ENCODE measurements around the gene CDA.

DNA sequence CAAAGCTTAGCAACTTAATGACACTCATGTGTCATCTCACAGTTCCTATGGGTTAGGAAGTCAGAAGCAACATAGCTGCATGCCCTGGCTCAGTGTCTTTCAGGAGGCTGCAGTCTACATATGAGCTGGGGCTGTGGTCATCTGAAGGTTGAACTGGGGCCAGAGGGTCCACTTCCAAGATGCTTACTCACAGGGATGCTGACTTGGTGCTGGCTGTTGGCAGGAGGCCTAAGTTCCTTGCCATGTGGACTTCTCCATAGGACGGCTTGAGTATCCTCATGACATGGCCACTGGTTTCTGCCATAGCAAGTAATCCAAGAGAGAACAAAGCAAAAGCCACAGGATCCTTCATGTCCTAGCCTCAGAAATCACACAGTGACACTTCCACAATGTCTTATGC is 48.6 kb upstream of the CDA start:
- TF ChIP-seq, protein P1, sequence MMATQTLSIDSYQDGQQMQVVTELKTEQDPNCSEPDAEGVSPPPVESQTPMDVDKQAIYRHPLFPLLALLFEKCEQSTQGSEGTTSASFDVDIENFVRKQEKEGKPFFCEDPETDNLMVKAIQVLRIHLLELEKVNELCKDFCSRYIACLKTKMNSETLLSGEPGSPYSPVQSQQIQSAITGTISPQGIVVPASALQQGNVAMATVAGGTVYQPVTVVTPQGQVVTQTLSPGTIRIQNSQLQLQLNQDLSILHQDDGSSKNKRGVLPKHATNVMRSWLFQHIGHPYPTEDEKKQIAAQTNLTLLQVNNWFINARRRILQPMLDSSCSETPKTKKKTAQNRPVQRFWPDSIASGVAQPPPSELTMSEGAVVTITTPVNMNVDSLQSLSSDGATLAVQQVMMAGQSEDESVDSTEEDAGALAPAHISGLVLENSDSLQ (IDR thresholded peaks at IDR 0.05): no peak
- TF ChIP-seq SP1 (IDR thresholded peaks at IDR 0.05): no peak
- TF ChIP-seq TARDBP (IDR thresholded peaks at IDR 0.05): no peak
- TF ChIP-seq ELF4 (IDR thresholded peaks at IDR 0.05): no peak
- TF ChIP-seq ARNT (IDR thresholded peaks at IDR 0.05): no peak
- no peak for TF ChIP-seq NFRKB (IDR thresholded peaks at IDR 0.05)

Data from HEK293T (cell line).